IMR-90 (cell line): ENCODE measurements around the gene ABTB2. TPM values are rescaled to one million over a fixed set of nuclear protein-coding genes. Genes with fewer than 3 reads are reported as not detected.
A peak's percentile ranks its signal among the peaks of the same experiment; 100 is the strongest.

Experiments
- ATAC-seq: fragments of 200-7000 bp; cut with Tn5 transposase; 2 replicates; pipeline ENCODE4 v1.9.1; 2020; ENCODE audit warnings: low read depth, mild to moderate bottlenecking, moderate library complexity
- BruUV-seq: library from RNA; stranded (reverse); fragments of 400-500 nt; replicated peaks from 2 replicates; lab custom pipeline; 2021; lab: Mats Ljungman, UMichigan
- CTCF ChIA-PET: fragments of 300-600 bp; formaldehyde crosslinking; extraction: SDS; loops from one replicate; lab custom pipeline; 2021; ENCODE audit warnings: antibody characterized with exemption; lab: Yijun Ruan, JAX
- POLR2A ChIA-PET: fragments of 300-600 bp; sonication (Branson Sonifier 250); formaldehyde crosslinking; loops from one replicate; lab custom pipeline; 2022; ENCODE audit warnings: antibody characterized with exemption; ENCODE audit not compliant: unreplicated experiment; lab: Charles Lee
- DNase-seq: peaks from one replicate; pipeline ENCODE4 v3.0.0; 2013
- H2AFZ ChIP-seq: replicated peaks from 2 replicates; pipeline ENCODE3; 2013; ENCODE audit warnings: low read length, mild to moderate bottlenecking; ENCODE audit not compliant: poor library complexity
- H2AK5ac ChIP-seq: 2 replicates; pipeline ENCODE4 v1.6.1; 2013; ENCODE audit warnings: low read depth, low read length, inconsistent platforms
- H2AK9ac ChIP-seq: replicated peaks from 2 replicates; pipeline ENCODE3; 2013; ENCODE audit warnings: mild to moderate bottlenecking, low read depth, low read length, moderate library complexity; ENCODE audit not compliant: poor library complexity
- H2BK120ac ChIP-seq: 2 replicates; pipeline ENCODE4 v1.6.1; 2013; ENCODE audit warnings: low read depth, low read length, inconsistent platforms
- H2BK15ac ChIP-seq: 3 replicates; pipeline ENCODE4 v1.6.1; 2013; ENCODE audit warnings: low read depth, low read length, inconsistent platforms
- H2BK20ac ChIP-seq: 2 replicates; pipeline ENCODE4 v1.6.1; 2013; ENCODE audit warnings: low read depth, mild to moderate bottlenecking, inconsistent platforms, low read length, moderate library complexity
- H2BK5ac ChIP-seq: 2 replicates; pipeline ENCODE4 v1.6.1; 2013; ENCODE audit warnings: mild to moderate bottlenecking, low read depth, low read length, inconsistent platforms; ENCODE audit not compliant: poor library complexity, severe bottlenecking
- H3K14ac ChIP-seq: replicated peaks from 2 replicates; pipeline ENCODE4 v1.6.1; 2013; ENCODE audit warnings: low read depth, low read length, inconsistent platforms
- H3K18ac ChIP-seq: 2 replicates; pipeline ENCODE4 v1.6.1; 2013; ENCODE audit warnings: low read depth, low read length, control low read depth
- H3K23ac ChIP-seq: 2 replicates; pipeline ENCODE4 v1.6.1; 2013; ENCODE audit warnings: low read depth, low read length, inconsistent platforms
- H3K27ac ChIP-seq: 2 replicates; pipeline ENCODE4 v1.5.1; 2013; ENCODE audit warnings: mild to moderate bottlenecking, control low read depth, low read length; ENCODE audit not compliant: insufficient read depth
- H3K27me3 ChIP-seq: 2 replicates; pipeline ENCODE4 v1.6.1; 2013; ENCODE audit warnings: low read length; ENCODE audit not compliant: control insufficient read depth, insufficient read depth
- H3K36me3 ChIP-seq: 2 replicates; pipeline ENCODE4 v1.6.1; 2013; ENCODE audit warnings: low read length, mixed read lengths; ENCODE audit not compliant: control insufficient read depth, insufficient read depth
- H3K4ac ChIP-seq: 2 replicates; pipeline ENCODE4 v1.6.1; 2013; ENCODE audit warnings: low read depth, low read length, inconsistent platforms
- H3K4me1 ChIP-seq: 2 replicates; pipeline ENCODE4 v1.6.1; 2013; ENCODE audit warnings: low read length, mixed read lengths; ENCODE audit not compliant: control insufficient read depth, insufficient read depth
- H3K4me2 ChIP-seq: 2 replicates; pipeline ENCODE4 v1.6.1; 2013; ENCODE audit warnings: low read depth, mild to moderate bottlenecking, control low read depth, low read length, moderate library complexity
- H3K4me3 ChIP-seq: 2 replicates; pipeline ENCODE4 v1.5.1; 2013; ENCODE audit warnings: low read depth, mild to moderate bottlenecking, control low read depth, low read length, moderate library complexity; ENCODE audit not compliant: insufficient read depth
- H3K56ac ChIP-seq: 2 replicates; pipeline ENCODE4 v1.6.1; 2013; ENCODE audit warnings: low read length, inconsistent platforms; ENCODE audit not compliant: insufficient read depth; ENCODE audit errors: extremely low read depth
- H3K79me1 ChIP-seq, 2 experiments: 2 replicates each; pipeline ENCODE4 v1.6.1; 2013; ENCODE audit warnings: low read length in 2 of 2, inconsistent platforms in 1 of 2, low read depth in 1 of 2
- H3K9ac ChIP-seq: 2 replicates; pipeline ENCODE4 v1.6.1; 2013; ENCODE audit warnings: low read depth, low read length, control low read depth
- H3K9me1 ChIP-seq: 2 replicates; pipeline ENCODE4 v1.6.1; 2013; ENCODE audit warnings: low read length, inconsistent platforms; ENCODE audit not compliant: insufficient read depth
- H3K9me3 ChIP-seq: 2 replicates; pipeline ENCODE4 v1.6.1; 2013; ENCODE audit warnings: low read length; ENCODE audit not compliant: control insufficient read depth, insufficient read depth
- H4K20me1 ChIP-seq: 2 replicates; pipeline ENCODE4 v1.6.1; 2013; ENCODE audit warnings: low read length, inconsistent platforms; ENCODE audit not compliant: insufficient read depth
- H4K5ac ChIP-seq: 2 replicates; pipeline ENCODE4 v1.6.1; 2013; ENCODE audit warnings: mild to moderate bottlenecking, low read depth, low read length, control low read depth
- H4K8ac ChIP-seq, 2 experiments: 2 replicates each; pipeline ENCODE4 v1.6.1; 2013; ENCODE audit warnings: low read depth in 2 of 2, low read length in 2 of 2, control low read depth in 1 of 2, inconsistent platforms in 1 of 2
- H4K91ac ChIP-seq: 2 replicates; pipeline ENCODE4 v1.6.1; 2013; ENCODE audit warnings: low read depth, low read length, inconsistent platforms; ENCODE audit not compliant: insufficient read depth
- BHLHE40 ChIP-seq: fragments of 150-350 bp; IDR thresholded peaks from 2 replicates; pipeline ENCODE4 v1.6.1; 2016; ENCODE audit warnings: mild to moderate bottlenecking, low read depth, low read length
- CEBPB ChIP-seq: IDR thresholded peaks from 2 replicates; pipeline ENCODE4 v1.6.1; 2012; ENCODE audit warnings: low read depth, low read length, improper control_type of control experiment
- CHD1 ChIP-seq: IDR thresholded peaks from 2 replicates; pipeline ENCODE4 v1.6.1; 2012; ENCODE audit warnings: low read depth, low read length, improper control_type of control experiment
- CTCF ChIP-seq: conservative IDR thresholded peaks from 2 replicates; pipeline ENCODE4 v1.5.1; 2012; ENCODE audit warnings: mild to moderate bottlenecking, low read depth, low read length, improper control_type of control experiment
- ELK1 ChIP-seq: fragments of 150-350 bp; IDR thresholded peaks from 2 replicates; pipeline ENCODE4 v1.6.1; 2016; ENCODE audit warnings: low read depth, mild to moderate bottlenecking, low read length, moderate library complexity, borderline replicate concordance
- MAFK ChIP-seq: IDR thresholded peaks from 2 replicates; pipeline ENCODE4 v1.6.1; 2012; ENCODE audit warnings: low read depth, low read length, improper control_type of control experiment
- MAZ ChIP-seq: IDR thresholded peaks from 2 replicates; pipeline ENCODE4 v1.6.1; 2012; ENCODE audit warnings: low read depth, mild to moderate bottlenecking, low read length, improper control_type of control experiment, moderate library complexity, borderline replicate concordance
- MXI1 ChIP-seq: IDR thresholded peaks from 2 replicates; pipeline ENCODE4 v1.6.1; 2012; ENCODE audit warnings: low read depth, mild to moderate bottlenecking, low read length, moderate library complexity, borderline replicate concordance
- NFE2L2 ChIP-seq: fragments of 150-350 bp; IDR thresholded peaks from 2 replicates; pipeline ENCODE4 v1.6.1; 2016; ENCODE audit warnings: low read depth, mild to moderate bottlenecking, low read length
- POLR2A ChIP-seq: IDR thresholded peaks from 2 replicates; pipeline ENCODE4 v1.6.1; 2012; ENCODE audit warnings: mild to moderate bottlenecking, low read depth, low read length
- RAD21 ChIP-seq: IDR thresholded peaks from 2 replicates; pipeline ENCODE4 v1.6.1; 2012; ENCODE audit warnings: low read length, improper control_type of control experiment
- RCOR1 ChIP-seq: IDR thresholded peaks from 2 replicates; pipeline ENCODE4 v1.6.1; 2012; ENCODE audit warnings: mild to moderate bottlenecking, low read length, improper control_type of control experiment; ENCODE audit not compliant: insufficient replicate concordance
- SMC3 ChIP-seq: fragments of 150-350 bp; IDR thresholded peaks from 2 replicates; pipeline ENCODE4 v1.6.1; 2016; ENCODE audit warnings: low read depth, mild to moderate bottlenecking, antibody characterized with exemption, low read length, moderate library complexity
- USF2 ChIP-seq: fragments of 150-350 bp; IDR thresholded peaks from 2 replicates; pipeline ENCODE4 v1.6.1; 2017; ENCODE audit warnings: mild to moderate bottlenecking, antibody characterized with exemption, low read length, low read depth
- whole genome bisulfite sequencing, 2 experiments: methylation state at CpG; one replicate each; pipeline versions ENCODE4 v1.1.5 to v1.1.7; 2013; ENCODE audit warnings: missing lambda C conversion rate in 2 of 2; ENCODE audit not compliant: insufficient read length in 1 of 2; ENCODE audit errors: extremely low coverage in 2 of 2; 5-methylcytosine and 5-hydroxymethylcytosine counted together
- dilution Hi-C: fragments of 300-500 bp; cut with HindIII; formaldehyde crosslinking; loops from one replicate; pipeline ENCODE4 v1.14.3; 2018; ENCODE audit warnings: low sequenced_read_pairs; ENCODE audit not compliant: unreplicated experiment
- in situ Hi-C: fragments of 300-500 bp; cut with MboI; formaldehyde crosslinking; loops from 3 replicates; pipeline ENCODE4 v1.14.3; 2019; ENCODE audit warnings: low sequenced_read_pairs, inconsistent platforms, mixed read lengths
- intact Hi-C: fragments of 100-400 bp; cut with micrococcal nuclease; formaldehyde crosslinking; loops from 2 replicates; pipeline ENCODE4 v1.10.0; 2022
- polyA plus RNA-seq, 3 experiments: library from polyadenylated mRNA; depleted of rRNA; stranded (reverse); fragments of >200 nt; gene quantifications; 2 replicates each; pipeline ENCODE4 v1.2.3, GENCODE V29; 2012; ENCODE audit warnings: low replicate concordance in 1 of 3
- total RNA-seq: library from RNA; depleted of rRNA; stranded (reverse); fragments of >200 nt; gene quantifications from 2 replicates; pipeline ENCODE4 v1.2.3, GENCODE V29; 2012

The ABTB2 gene
- total and polyA plus RNA-seq, 2 of the 4 experiments (the other 2 are of a cell fraction): 0.18 to 2.0 TPM

- no CpG with 5 or more reads among the region's 4 CpGs for WGBS, 2 experiments
- Histone ChIP-seq H2BK120ac (peak overlapping the region; percentile 67), H3K14ac (peak overlapping the region; percentile 83), H3K4me1 (peaks cover 13% of the 10 kb centered on the region), H3K23ac (peak overlapping the region; percentile 29; the same call in 1 of the 2 replicates), H4K8ac (peak overlapping the region in 1 of 2 experiments; percentile 50; a peak in 2 of 4 replicates), H2AK9ac (peak overlapping the region; percentile 77), H3K18ac (no peak overlapping the region), H3K27ac (no peak overlapping the region), H3K9me1 (peaks cover 15% of the 10 kb centered on the region), H2BK15ac (0 out of 3 replicates have a peak overlapping the region, but pooled peaks have one; percentile 16), H3K36me3 (no peaks in the 10 kb centered on the region), H2AK5ac (peak overlapping the region; percentile 65), H4K20me1 (peaks cover 12% of the 10 kb centered on the region; the same call in 1 of the 2 replicates), H2AFZ (peak overlapping the region; percentile 5), H2BK20ac (peak overlapping the region; percentile 54; the same call in 1 of the 2 replicates), H3K27me3 (no peaks in the 10 kb centered on the region), H3K4me3 (no peak overlapping the region), H3K9ac (no peak overlapping the region), H4K91ac (0 out of 2 replicates have a peak overlapping the region, but pooled peaks have one; percentile 8), H4K5ac (0 out of 2 replicates have a peak overlapping the region, but pooled peaks have one; percentile 9), H3K4me2 (no peak overlapping the region), H3K9me3 (no peaks in the 10 kb centered on the region), H2BK5ac (no peak overlapping the region), H3K4ac (peak overlapping the region; percentile 80; the same call in 1 of the 2 replicates), H3K79me1 (no peaks in the 10 kb centered on the region), H3K56ac (no peak overlapping the region)
- dilution Hi-C loops (no loop called here), intact Hi-C loops (no loop called here), in situ Hi-C loops (no loop called here)
- DNase-seq (no peak), ATAC-seq (peak; percentile 5)
- TF ChIP-seq CTCF (no peak), ELK1 (no peak), RCOR1 (no peak), MXI1 (no peak), RAD21 (no peak), POLR2A (no peak), NFE2L2 (no peak), USF2 (no peak), CHD1 (no peak), MAZ (no peak), CEBPB (no peak), MAFK (no peak), BHLHE40 (no peak), SMC3 (no peak)
- CTCF ChIA-PET: interaction anchor here (0.6 to 1.3 kb wide), 2 partner anchors 31 to 950 kb away, joined by 3 read pairs; no protein-coding TSS in a partner anchor
- BruUV-seq: no TSS peak
- POLR2A ChIA-PET: no interaction called here
Measured at GRCh38 chr11:34303028-34303570, 54.7 kb downstream of the ABTB2 start.
